ENCODE results near the gene RGS3.

The RGS3 gene

DNA sequence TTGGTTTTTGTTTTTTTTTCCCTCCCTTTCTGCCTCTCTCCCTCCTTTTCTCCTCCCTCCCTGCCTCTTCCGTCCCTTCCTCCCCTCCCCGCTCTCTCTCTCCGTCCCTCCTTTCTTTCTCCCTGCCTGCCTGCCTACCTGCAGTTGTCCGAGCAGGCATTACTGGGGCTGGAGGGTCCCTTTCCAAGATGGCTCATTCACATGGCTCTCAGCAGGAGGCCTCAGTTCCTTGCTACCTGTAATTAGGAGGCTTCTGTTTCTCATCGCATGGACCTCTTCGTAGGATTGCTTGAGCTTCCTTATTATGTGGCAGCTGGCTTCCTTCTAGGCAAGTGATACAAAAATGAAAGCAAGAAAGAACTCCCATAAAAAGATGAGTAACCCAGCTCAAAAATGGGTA, 8.0 kb downstream of the RGS3 start:
- H3K4me3 ChIP-seq (ENCODE audit: control insufficient read depth, low read depth, low read length), result no peak overlapping the region
- DNase-seq (ENCODE audit: low read depth), result no peak
- TF ChIP-seq, protein P1, sequence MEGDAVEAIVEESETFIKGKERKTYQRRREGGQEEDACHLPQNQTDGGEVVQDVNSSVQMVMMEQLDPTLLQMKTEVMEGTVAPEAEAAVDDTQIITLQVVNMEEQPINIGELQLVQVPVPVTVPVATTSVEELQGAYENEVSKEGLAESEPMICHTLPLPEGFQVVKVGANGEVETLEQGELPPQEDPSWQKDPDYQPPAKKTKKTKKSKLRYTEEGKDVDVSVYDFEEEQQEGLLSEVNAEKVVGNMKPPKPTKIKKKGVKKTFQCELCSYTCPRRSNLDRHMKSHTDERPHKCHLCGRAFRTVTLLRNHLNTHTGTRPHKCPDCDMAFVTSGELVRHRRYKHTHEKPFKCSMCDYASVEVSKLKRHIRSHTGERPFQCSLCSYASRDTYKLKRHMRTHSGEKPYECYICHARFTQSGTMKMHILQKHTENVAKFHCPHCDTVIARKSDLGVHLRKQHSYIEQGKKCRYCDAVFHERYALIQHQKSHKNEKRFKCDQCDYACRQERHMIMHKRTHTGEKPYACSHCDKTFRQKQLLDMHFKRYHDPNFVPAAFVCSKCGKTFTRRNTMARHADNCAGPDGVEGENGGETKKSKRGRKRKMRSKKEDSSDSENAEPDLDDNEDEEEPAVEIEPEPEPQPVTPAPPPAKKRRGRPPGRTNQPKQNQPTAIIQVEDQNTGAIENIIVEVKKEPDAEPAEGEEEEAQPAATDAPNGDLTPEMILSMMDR (conservative IDR thresholded peaks at IDR 0.05; ENCODE audit: control insufficient read depth, insufficient read depth, low read depth, low read length), result no peak

DNA sequence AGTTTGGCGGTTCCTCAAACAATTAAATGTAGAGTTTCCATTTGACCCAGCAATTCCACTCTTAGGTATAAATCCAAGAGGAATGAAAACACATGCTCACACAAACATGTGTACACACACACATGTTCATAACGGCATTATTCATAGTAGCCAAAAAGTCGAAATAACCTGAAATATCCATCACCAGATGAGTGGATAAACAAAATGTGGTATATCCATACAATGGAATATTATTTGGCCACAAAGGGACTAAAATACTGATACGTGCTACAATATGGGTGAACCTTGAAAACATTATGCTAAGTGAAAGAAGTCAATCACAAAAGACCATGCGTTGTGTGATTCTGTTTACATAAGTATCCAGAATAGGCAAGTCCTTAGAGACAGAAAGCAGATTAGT, 8.7 kb downstream of the RGS3 start:
- no peak for DNase-seq (ENCODE audit: low read depth)
- TF ChIP-seq, protein P1 (conservative IDR thresholded peaks at IDR 0.05; ENCODE audit: control insufficient read depth, insufficient read depth, low read depth, low read length), result no peak

DNA sequence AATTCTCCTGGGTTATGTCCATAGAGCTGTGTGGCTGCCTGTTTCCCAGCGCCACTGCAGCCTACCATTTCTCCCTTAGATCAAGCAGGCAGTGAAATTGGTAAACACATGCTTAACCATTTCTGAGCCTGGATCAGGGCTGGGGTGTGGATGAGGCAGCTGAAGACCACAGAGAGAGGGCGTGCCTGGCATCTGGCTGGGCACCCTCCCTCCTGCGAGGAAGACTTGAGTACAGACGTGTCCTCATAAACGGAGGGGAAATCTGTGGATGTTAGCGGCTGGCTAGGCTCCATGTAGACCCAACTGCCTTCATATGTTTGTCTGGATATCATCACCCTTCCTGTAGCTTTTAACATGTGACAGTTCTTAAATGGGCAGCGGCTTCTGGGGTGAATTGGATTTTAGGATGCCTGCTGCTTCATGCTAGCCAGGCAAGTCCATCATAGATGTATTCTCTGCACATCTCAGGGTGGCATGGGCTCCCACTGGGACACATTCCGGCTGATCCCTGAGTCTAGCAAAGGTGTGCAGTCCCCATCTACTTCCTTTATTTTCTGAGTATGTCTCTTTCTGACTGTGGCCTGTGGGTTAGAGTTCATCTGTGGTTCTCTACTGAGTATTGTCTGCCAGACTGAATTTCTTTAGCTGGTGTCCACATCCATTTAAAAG, 11.0 kb downstream of the RGS3 start:
- DNase-seq (ENCODE audit: low read depth), result no peak
- TF ChIP-seq, protein P1 (conservative IDR thresholded peaks at IDR 0.05; ENCODE audit: control insufficient read depth, insufficient read depth, low read depth, low read length), result no peak
- H3K4me3 ChIP-seq (ENCODE audit: control insufficient read depth, low read depth, low read length), result no peak overlapping the region

More for the DNA sequence above, 8.7 kb downstream of the RGS3 start:
- no peak overlapping the region for H3K4me3 ChIP-seq (ENCODE audit: control insufficient read depth, low read depth, low read length)

DNA sequence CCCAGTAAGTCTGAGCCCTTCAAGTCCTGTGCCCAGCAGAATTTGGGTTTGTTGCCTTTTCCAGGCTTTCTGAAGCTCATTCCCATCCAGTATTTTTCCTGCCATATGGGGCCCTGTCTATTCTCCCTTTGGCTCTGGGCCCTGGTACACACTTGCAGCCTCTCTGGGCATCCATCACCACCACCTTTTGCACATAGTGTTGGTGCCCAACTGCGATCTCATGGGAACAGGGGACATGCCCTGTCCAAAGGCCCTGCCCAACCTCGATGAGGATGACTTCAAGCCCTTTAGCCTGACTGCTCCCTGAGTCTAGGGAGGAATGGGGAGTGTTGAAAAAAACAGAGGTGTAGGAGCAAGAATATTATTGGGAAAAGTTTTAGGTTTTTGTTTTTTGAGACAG, 11.5 kb downstream of the RGS3 start:
- DNase-seq (ENCODE audit: low read depth), result no peak

DNA sequence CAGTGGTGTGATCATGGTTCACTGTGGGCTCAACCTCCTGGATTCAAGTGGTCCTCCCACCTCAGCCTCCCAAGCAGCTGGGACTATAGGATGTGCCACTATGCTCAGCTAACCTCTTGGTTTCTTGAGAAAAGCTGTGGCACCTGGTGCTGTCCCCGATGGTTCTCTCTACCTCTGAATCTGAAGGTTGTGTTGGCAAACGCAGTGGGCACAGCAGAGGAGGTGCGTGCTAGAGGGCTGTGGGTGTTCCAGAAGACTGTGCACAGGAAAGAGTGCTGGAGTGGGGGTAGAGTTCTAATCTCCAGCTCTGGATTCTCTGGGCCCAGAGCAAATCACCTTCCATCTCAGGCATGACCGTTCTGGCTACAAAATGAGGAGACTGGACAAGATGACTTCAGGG, 12.5 kb downstream of the RGS3 start:
- TF ChIP-seq, protein P1 (conservative IDR thresholded peaks at IDR 0.05; ENCODE audit: control insufficient read depth, insufficient read depth, low read depth, low read length), result no peak
- no peak for DNase-seq (ENCODE audit: low read depth)
- H3K4me3 ChIP-seq (ENCODE audit: control insufficient read depth, low read depth, low read length), result no peak overlapping the region

More for the DNA sequence above, 11.5 kb downstream of the RGS3 start:
- no peak overlapping the region for H3K4me3 ChIP-seq (ENCODE audit: control insufficient read depth, low read depth, low read length)
- TF ChIP-seq, protein P1 (conservative IDR thresholded peaks at IDR 0.05; ENCODE audit: control insufficient read depth, insufficient read depth, low read depth, low read length), result no peak

DNA sequence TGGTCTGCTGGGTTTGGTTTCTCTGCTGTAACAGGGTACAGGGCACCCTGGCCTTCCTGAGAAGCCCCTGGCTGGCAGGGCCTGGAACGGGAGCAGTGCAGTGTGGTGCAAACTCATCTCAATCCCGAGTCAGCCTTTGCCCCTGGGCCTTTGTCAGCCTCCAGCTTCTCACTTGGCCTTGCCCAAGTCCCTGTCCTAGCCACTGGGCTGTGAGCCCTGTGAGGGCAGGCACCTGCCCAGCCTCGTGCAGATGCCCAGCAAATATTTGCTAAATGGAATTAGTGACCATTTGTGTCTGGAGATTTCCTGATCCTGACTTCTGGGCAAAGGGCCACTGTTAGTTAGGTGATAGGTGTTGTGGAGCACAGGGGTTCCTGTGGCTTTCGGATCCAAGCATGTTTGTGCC, 13.0 kb downstream of the RGS3 start:
- H3K4me3 ChIP-seq (ENCODE audit: control insufficient read depth, low read depth, low read length), result no peak overlapping the region
- TF ChIP-seq, protein P1 (conservative IDR thresholded peaks at IDR 0.05; ENCODE audit: control insufficient read depth, insufficient read depth, low read depth, low read length), result no peak
- DNase-seq (ENCODE audit: low read depth), result no peak
